GM18499 (cell line): Measurements from ENCODE around the gene C4orf51.
"Not testable (repeated sequence)": the region's sequence is repeated elsewhere in the genome, so short reads cannot be mapped to it uniquely, and the experiment has no call there.

Experiments used
- ATAC-seq: cut with Tn5 transposase; IDR thresholded peaks from one replicate; pipeline ENCODE4 v1.9.1; 2021; ENCODE audit warnings: moderate number of reproducible peaks; ENCODE audit not compliant: insufficient read depth, unreplicated experiment

C4orf51 gene

GRCh38 chr4:145679991-145680455, at the start of gene C4orf51:
Gene C4orf51 (plus strand): TSS chr4:145680146. CDS start chr4:145680204, 58 bp downstream.
- ATAC-seq = no peak

- no peak for ATAC-seq
Measured at GRCh38 chr4:145635117-145635516, 44.8 kb upstream of the C4orf51 start.

GRCh38 chr4:145635630-145636029, 44.3 kb upstream of the C4orf51 start:
- ATAC-seq = no peak

GRCh38 chr4:145639186-145639698, 40.7 kb upstream of the C4orf51 start:
- no peak for ATAC-seq

GRCh38 chr4:145640236-145640635, 39.7 kb upstream of the C4orf51 start:
- ATAC-seq = not testable (repeated sequence)

GRCh38 chr4:145643295-145643694, 36.7 kb upstream of the C4orf51 start:
- no peak for ATAC-seq

GRCh38 chr4:145644699-145645098, 35.2 kb upstream of the C4orf51 start:
- no peak for ATAC-seq

- no peak for ATAC-seq
Measured at GRCh38 chr4:145656156-145656555, 23.8 kb upstream of the C4orf51 start.

- ATAC-seq = no peak
Measured at GRCh38 chr4:145660064-145660463, 19.9 kb upstream of the C4orf51 start.

- ATAC-seq = no peak
Measured at GRCh38 chr4:145663194-145663593, 16.8 kb upstream of the C4orf51 start.

GRCh38 chr4:145665773-145666172, 14.2 kb upstream of the C4orf51 start:
- no peak for ATAC-seq

GRCh38 chr4:145670422-145670821, 9.5 kb upstream of the C4orf51 start:
- ATAC-seq = no peak

GRCh38 chr4:145679520-145679919, 426 bp upstream of the C4orf51 start:
- ATAC-seq = no peak

- no peak for ATAC-seq
Measured at GRCh38 chr4:145680902-145681301, 956 bp downstream of the C4orf51 start.

GRCh38 chr4:145681518-145681917, 1.6 kb downstream of the C4orf51 start:
- no peak for ATAC-seq

GRCh38 chr4:145681956-145682355, 2.0 kb downstream of the C4orf51 start:
- ATAC-seq = no peak

- ATAC-seq = no peak
Measured at GRCh38 chr4:145686991-145687390, 7.0 kb downstream of the C4orf51 start.

- no peak for ATAC-seq
Measured at GRCh38 chr4:145690610-145691009, 10.7 kb downstream of the C4orf51 start.

GRCh38 chr4:145691416-145691815, 11.5 kb downstream of the C4orf51 start:
- not testable (repeated sequence) for ATAC-seq

GRCh38 chr4:145694929-145695328, 15.0 kb downstream of the C4orf51 start:
- ATAC-seq = no peak

GRCh38 chr4:145697332-145697731, 17.4 kb downstream of the C4orf51 start:
- ATAC-seq = no peak

- ATAC-seq = no peak
Measured at GRCh38 chr4:145698507-145698906, 18.6 kb downstream of the C4orf51 start.
